ENCODE measurements around the gene ZNF181.
A peak's percentile ranks its signal among the peaks of the same experiment; 100 is the strongest.
"Not testable (repeated sequence)": the region's sequence is repeated elsewhere in the genome, so short reads cannot be mapped to it uniquely, and the experiment has no call there.

Gene ZNF181

GRCh38 chr19:34733746-34734536, at the start of gene ZNF181:
ZNF181 (plus strand) TSS chr19:34734243; CDS start chr19:34735038, 795 bp downstream.
- DNase-seq (ENCODE audit: low read depth in 2 of 3, low spot score in 1 of 3) = peak; percentile 71 to 77 (median 74)

- DNase-seq (ENCODE audit: low read depth in 2 of 3, low spot score in 1 of 3) = not testable (repeated sequence)
Measured at GRCh38 chr19:34685266-34685665, 48.8 kb upstream of the ZNF181 start.

- no peak for DNase-seq (ENCODE audit: low read depth in 2 of 3, low spot score in 1 of 3)
Measured at GRCh38 chr19:34686455-34686854, 47.6 kb upstream of the ZNF181 start.

- no peak for DNase-seq (ENCODE audit: low read depth in 2 of 3, low spot score in 1 of 3)
Measured at GRCh38 chr19:34687348-34687747, 46.7 kb upstream of the ZNF181 start.

- no peak for DNase-seq (ENCODE audit: low read depth in 2 of 3, low spot score in 1 of 3)
Measured at GRCh38 chr19:34688592-34688991, 45.5 kb upstream of the ZNF181 start.

GRCh38 chr19:34690372-34690771, 43.7 kb upstream of the ZNF181 start:
- DNase-seq (ENCODE audit: low read depth in 2 of 3, low spot score in 1 of 3) = no peak

- no peak for DNase-seq (ENCODE audit: low read depth in 2 of 3, low spot score in 1 of 3)
Measured at GRCh38 chr19:34692549-34692948, 41.5 kb upstream of the ZNF181 start.

GRCh38 chr19:34707661-34708060, 26.4 kb upstream of the ZNF181 start:
- DNase-seq (ENCODE audit: low read depth in 2 of 3, low spot score in 1 of 3) = no peak

GRCh38 chr19:34711890-34712289, 22.2 kb upstream of the ZNF181 start:
- DNase-seq (ENCODE audit: low read depth in 2 of 3, low spot score in 1 of 3) = no peak

- peak; percentile 27 to 75 (median 29) for DNase-seq (ENCODE audit: low read depth in 2 of 3, low spot score in 1 of 3)
Measured at GRCh38 chr19:34712395-34713261, 21.4 kb upstream of the ZNF181 start.

- DNase-seq (ENCODE audit: low read depth in 2 of 3, low spot score in 1 of 3) = no peak
Measured at GRCh38 chr19:34713262-34713637, 20.8 kb upstream of the ZNF181 start.

- DNase-seq (ENCODE audit: low read depth in 2 of 3, low spot score in 1 of 3) = no peak
Measured at GRCh38 chr19:34715357-34715756, 18.7 kb upstream of the ZNF181 start.

GRCh38 chr19:34722353-34722752, 11.7 kb upstream of the ZNF181 start:
- DNase-seq (ENCODE audit: low read depth in 2 of 3, low spot score in 1 of 3) = no peak

GRCh38 chr19:34725400-34725799, 8.6 kb upstream of the ZNF181 start:
- DNase-seq (ENCODE audit: low read depth in 2 of 3, low spot score in 1 of 3) = no peak

GRCh38 chr19:34731019-34731829, 2.8 kb upstream of the ZNF181 start:
- DNase-seq (ENCODE audit: low read depth in 2 of 3, low spot score in 1 of 3) = no peak

GRCh38 chr19:34731964-34732363, 2.1 kb upstream of the ZNF181 start:
- no peak for DNase-seq (ENCODE audit: low read depth in 2 of 3, low spot score in 1 of 3)

GRCh38 chr19:34732612-34733211, 1.3 kb upstream of the ZNF181 start:
- no peak for DNase-seq (ENCODE audit: low read depth in 2 of 3, low spot score in 1 of 3)

- DNase-seq (ENCODE audit: low read depth in 2 of 3, low spot score in 1 of 3) = peak in 2 of 3 donors; percentile 7 to 30
Measured at GRCh38 chr19:34733266-34733745, 737 bp upstream of the ZNF181 start.

GRCh38 chr19:34734537-34735103, 577 bp downstream of the ZNF181 start:
- DNase-seq (ENCODE audit: low read depth in 2 of 3, low spot score in 1 of 3) = peak in 1 of 3 donors; percentile 65

All from stimulated activated CD4-positive, alpha-beta T cell treated with anti-CD3 and anti-CD28 coated beads, Interleukin-12 subunit alpha, Interleukin-12 subunit beta, amount 100 ng/mL, for 48 hours (primary cell).